GM19239 (cell line): ENCODE data around the gene TMEM222.
"Not testable (repeated sequence)": the region's sequence is repeated elsewhere in the genome, so short reads cannot be mapped to it uniquely, and the experiment has no call there.

Experiments
- DNase-seq: peaks from one replicate; pipeline ENCODE4 v3.0.0; 2011; ENCODE audit warnings: low spot score; ENCODE audit not compliant: insufficient read length
- FAIRE-seq: peaks from 2 replicates; lab custom pipeline; 2011; peaks lifted over from hg19 to GRCh38; lab: Jason Lieb, UNC

Gene TMEM222

GRCh38 chr1:27321813-27322568 is at the start of gene TMEM222:
Gene TMEM222 (plus strand): TSS chr1:27322163. CDS start chr1:27322198, 35 bp downstream.
- DNase-seq = peak; percentile 96
- FAIRE-seq = peak; percentile 74

- FAIRE-seq (no peak), DNase-seq (no peak)
Observed at GRCh38 chr1:27274204-27274603, 47.8 kb upstream of the TMEM222 start.

GRCh38 chr1:27275696-27276095 is 46.3 kb upstream of the TMEM222 start:
- DNase-seq (no peak), FAIRE-seq (no peak)

- DNase-seq = peak; percentile 93
- peak; percentile 80 for FAIRE-seq
Observed at GRCh38 chr1:27284425-27285273, 37.3 kb upstream of the TMEM222 start.

- FAIRE-seq (no peak), DNase-seq (no peak)
Observed at GRCh38 chr1:27285274-27285660, 36.7 kb upstream of the TMEM222 start.

GRCh38 chr1:27285821-27286220 is 36.1 kb upstream of the TMEM222 start:
- not testable (repeated sequence) for DNase-seq, FAIRE-seq

- not testable (repeated sequence) for FAIRE-seq, DNase-seq
Observed at GRCh38 chr1:27289125-27289524, 32.8 kb upstream of the TMEM222 start.

GRCh38 chr1:27290581-27290980 is 31.4 kb upstream of the TMEM222 start:
- DNase-seq (no peak), FAIRE-seq (no peak)

GRCh38 chr1:27292106-27292505 is 29.9 kb upstream of the TMEM222 start:
- DNase-seq (no peak), FAIRE-seq (no peak)

- no peak for FAIRE-seq
Observed at GRCh38 chr1:27293915-27294314, 28.0 kb upstream of the TMEM222 start.

GRCh38 chr1:27296773-27297291 is 25.1 kb upstream of the TMEM222 start:
- FAIRE-seq = peak; percentile 37
- peak; percentile 57 for DNase-seq

More at GRCh38 chr1:27293915-27294314, 28.0 kb upstream of the TMEM222 start:
- DNase-seq = no peak

- no peak for FAIRE-seq
Observed at GRCh38 chr1:27297903-27298302, 24.1 kb upstream of the TMEM222 start.

GRCh38 chr1:27298632-27299384 is 23.2 kb upstream of the TMEM222 start:
- DNase-seq = no peak
- no peak for FAIRE-seq

More at GRCh38 chr1:27297903-27298302, 24.1 kb upstream of the TMEM222 start:
- no peak for DNase-seq

GRCh38 chr1:27299385-27300271 is 22.3 kb upstream of the TMEM222 start:
- FAIRE-seq (no peak), DNase-seq (no peak)

- FAIRE-seq = peak; percentile 94
- DNase-seq = peak; percentile 86
Observed at GRCh38 chr1:27300341-27301051, 21.5 kb upstream of the TMEM222 start.

GRCh38 chr1:27301052-27301422 is 20.9 kb upstream of the TMEM222 start:
- no peak for DNase-seq
- FAIRE-seq = no peak

GRCh38 chr1:27301582-27302199 is 20.3 kb upstream of the TMEM222 start:
- no peak for FAIRE-seq
- DNase-seq = no peak

GRCh38 chr1:27302612-27303011 is 19.4 kb upstream of the TMEM222 start:
- DNase-seq (no peak), FAIRE-seq (no peak)
